Measurements from ENCODE around the gene XK. TPM values are rescaled to one million over a fixed set of nuclear protein-coding genes. Genes with fewer than 3 reads are reported as not detected.

XK gene
- total and polyA plus RNA-seq, 10 of the 15 experiments (the other 5 are each of a cell fraction or from before 2014, with no cell fraction given): not detected

DNA sequence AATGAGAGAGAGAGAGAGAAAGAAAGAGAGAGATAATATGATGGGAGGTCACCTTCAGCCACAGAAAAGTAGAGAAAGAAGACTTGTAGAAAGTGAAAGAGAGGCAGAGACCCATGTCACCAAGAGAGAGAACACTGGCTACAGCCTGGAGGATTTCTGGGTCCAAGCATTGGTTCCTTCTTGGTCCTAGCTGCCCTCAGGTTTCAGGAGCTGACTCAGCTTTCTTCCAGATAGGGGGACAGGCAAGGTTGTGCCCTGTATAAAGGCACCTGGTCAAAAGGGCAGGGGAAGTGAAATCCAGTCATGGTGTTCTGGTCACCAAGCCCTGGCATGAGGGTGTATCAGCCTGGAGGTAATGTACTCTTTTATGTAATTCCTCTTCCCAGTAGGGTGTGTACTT lies 47.5 kb upstream of the XK start:
- ChIA-PET CTCF (no interaction called here), RAD21 (ENCODE audit: unreplicated experiment) (no interaction called here), POLR2A (no interaction called here), SMC1A (ENCODE audit: uncharacterized antibody, unreplicated experiment) (no interaction called here)
- BruUV-seq (replicated peaks): no TSS peak
- H3K4me1 ChIP-seq (ENCODE audit: control insufficient read depth, insufficient read depth, low read length): no peaks in the 10 kb centered on the region
- no peak overlapping the region for H3K27ac ChIP-seq (ENCODE audit: control insufficient read depth, insufficient read depth)
- intact Hi-C loops (cut with micrococcal nuclease; ENCODE audit: unreplicated experiment) (no loop called here), in situ Hi-C loops (cut with MboI) (no loop called here)
- no peaks in the 10 kb centered on the region for H3K9me3 ChIP-seq (replicated peaks; ENCODE audit: control insufficient read depth, insufficient read depth, low read length)
- no peak for TF ChIP-seq GATAD2B (conservative IDR thresholded peaks at IDR 0.05; ENCODE audit: low read depth)
- TF ChIP-seq IRF4 (IDR thresholded peaks at IDR 0.05; ENCODE audit: low read depth, low read length): no peak
- no peak for TF ChIP-seq DPF2 (IDR thresholded peaks at IDR 0.05)
- no peak for TF ChIP-seq KAT2A (conservative IDR thresholded peaks at IDR 0.05; ENCODE audit: control insufficient read depth, low read depth, low read length)
- TF ChIP-seq CBFB (IDR thresholded peaks at IDR 0.05; ENCODE audit: low read depth): no peak
- TF ChIP-seq SUZ12 (IDR thresholded peaks at IDR 0.05; ENCODE audit: unreplicated experiment): no peak
- no peak for TF ChIP-seq MLLT1 (IDR thresholded peaks at IDR 0.05)
- TF ChIP-seq ZNF217 (IDR thresholded peaks at IDR 0.05): no peak
- TF ChIP-seq SREBF2 (IDR thresholded peaks at IDR 0.05; ENCODE audit: low read length): no peak
- TF ChIP-seq, protein P1, sequence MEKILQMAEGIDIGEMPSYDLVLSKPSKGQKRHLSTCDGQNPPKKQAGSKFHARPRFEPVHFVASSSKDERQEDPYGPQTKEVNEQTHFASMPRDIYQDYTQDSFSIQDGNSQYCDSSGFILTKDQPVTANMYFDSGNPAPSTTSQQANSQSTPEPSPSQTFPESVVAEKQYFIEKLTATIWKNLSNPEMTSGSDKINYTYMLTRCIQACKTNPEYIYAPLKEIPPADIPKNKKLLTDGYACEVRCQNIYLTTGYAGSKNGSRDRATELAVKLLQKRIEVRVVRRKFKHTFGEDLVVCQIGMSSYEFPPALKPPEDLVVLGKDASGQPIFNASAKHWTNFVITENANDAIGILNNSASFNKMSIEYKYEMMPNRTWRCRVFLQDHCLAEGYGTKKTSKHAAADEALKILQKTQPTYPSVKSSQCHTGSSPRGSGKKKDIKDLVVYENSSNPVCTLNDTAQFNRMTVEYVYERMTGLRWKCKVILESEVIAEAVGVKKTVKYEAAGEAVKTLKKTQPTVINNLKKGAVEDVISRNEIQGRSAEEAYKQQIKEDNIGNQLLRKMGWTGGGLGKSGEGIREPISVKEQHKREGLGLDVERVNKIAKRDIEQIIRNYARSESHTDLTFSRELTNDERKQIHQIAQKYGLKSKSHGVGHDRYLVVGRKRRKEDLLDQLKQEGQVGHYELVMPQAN (conservative IDR thresholded peaks at IDR 0.05): no peak
- no peak for TF ChIP-seq YY1 (IDR thresholded peaks at IDR 0.05; ENCODE audit: low read depth, low read length)
- no peak for TF ChIP-seq MEF2B (IDR thresholded peaks at IDR 0.05; ENCODE audit: partially characterized antibody, poor library complexity, severe bottlenecking)
- TF ChIP-seq SIX5 (IDR thresholded peaks at IDR 0.05; ENCODE audit: low read depth, low read length, severe bottlenecking): no peak
- no peak for TF ChIP-seq POLR2AphosphoS2 (IDR thresholded peaks at IDR 0.05; ENCODE audit: low read depth, low read length)
- no peak for TF ChIP-seq MTA2 (IDR thresholded peaks at IDR 0.05; ENCODE audit: low read depth)
- TF ChIP-seq BMI1 (IDR thresholded peaks at IDR 0.05; ENCODE audit: borderline replicate concordance): no peak
- TF ChIP-seq EP300 (IDR thresholded peaks at IDR 0.05; ENCODE audit: borderline replicate concordance in 1 of 2, control insufficient read depth in 1 of 2, low read depth in 2 of 2, low read length in 2 of 2): no peak
- no peak for TF ChIP-seq CHD2 (IDR thresholded peaks at IDR 0.05; ENCODE audit: borderline replicate concordance, low read depth, low read length)
- TF ChIP-seq BCL3 (IDR thresholded peaks at IDR 0.05; ENCODE audit: borderline replicate concordance, insufficient read depth, low read depth, low read length, poor library complexity, severe bottlenecking): no peak
- FAIRE-seq (no peak), ATAC-seq (no peak; the same call in 2 of the 3 replicates), DNase-seq (ENCODE audit: low read depth, low spot score) (no peak)
- no peak overlapping the region for H3K4me3 ChIP-seq
- H3K79me2 ChIP-seq (ENCODE audit: control insufficient read depth, insufficient read depth, low read length): no peaks in the 10 kb centered on the region
- H4K20me1 ChIP-seq (ENCODE audit: control insufficient read depth, insufficient read depth): no peaks in the 10 kb centered on the region
- no peak overlapping the region for H2AFZ ChIP-seq (ENCODE audit: control insufficient read depth, low read depth, low read length)
- no peak overlapping the region for H3K9ac ChIP-seq (ENCODE audit: control insufficient read depth, insufficient read depth, low read length)
- H3K27me3 ChIP-seq (replicated peaks in 1 of 2; ENCODE audit: control insufficient read depth in 2 of 2, insufficient read depth in 2 of 2, low read length in 1 of 2): no peaks in the 10 kb centered on the region
- no peak overlapping the region for H3K4me2 ChIP-seq (ENCODE audit: control insufficient read depth, insufficient read depth)
- H3K36me3 ChIP-seq (ENCODE audit: control insufficient read depth in 2 of 2, insufficient read depth in 2 of 2, low read length in 1 of 2): no peaks in the 10 kb centered on the region
